ENCODE data around the gene ARHGAP6. TPM values are rescaled to one million over a fixed set of nuclear protein-coding genes. Genes with fewer than 3 reads are reported as not detected.

The ARHGAP6 gene
- polyA plus RNA-seq, 3 donors: 0.31 to 1.1 (median 0.40) TPM

- intact Hi-C loops (cut with micrococcal nuclease): loop anchor here in 1 of 2 donors (10.0 kb wide), 1 partner anchor 945 kb away; no protein-coding TSS in a partner anchor
- H3K4me3 ChIP-seq (replicated peaks in 1 of 3; ENCODE audit: low read depth in 2 of 3, low read length in 3 of 3): no peak overlapping the region
- no peak overlapping the region for H3K27ac ChIP-seq (ENCODE audit: low read depth in 1 of 2, low read length in 2 of 2)
- WGBS (ENCODE audit: insufficient coverage): no CpG with 5 or more reads among the region's 3 CpGs
- Mint-ChIP-seq H3K9me3 (peaks cover 0 to 2% (median 0%) of the 10 kb centered on the region in 7 donors), H3K4me3 (no peak overlapping the region), H3K27me3 (ENCODE audit: low read depth in 3 of 3) (peaks cover 0 to 3% (median 0%) of the 10 kb centered on the region in 3 donors), H3K27ac (peak overlapping the region in 1 of 7 donors; percentile 6), H3K4me1 (peaks cover 25% of the 10 kb centered on the region), H3K36me3 (no peaks in the 10 kb centered on the region)
- no peaks in the 10 kb centered on the region for H3K9me3 ChIP-seq (replicated peaks in 1 of 2; ENCODE audit: control insufficient read depth in 1 of 2, insufficient read depth in 1 of 2, low read length in 2 of 2)
- no peak overlapping the region for H3K4me2 ChIP-seq (replicated peaks; ENCODE audit: extremely low read depth, low read length, poor library complexity, severe bottlenecking)
- H2AFZ ChIP-seq (ENCODE audit: insufficient read depth, low read depth, low read length, poor library complexity, severe bottlenecking): no peak overlapping the region
- no peaks in the 10 kb centered on the region for H3K79me2 ChIP-seq (ENCODE audit: insufficient read depth, low read length)
- no peak overlapping the region for H3K9ac ChIP-seq (ENCODE audit: insufficient read depth, low read length, poor library complexity, severe bottlenecking)
- H4K20me1 ChIP-seq (ENCODE audit: insufficient read depth, low read length): no peaks in the 10 kb centered on the region
- H3K27me3 ChIP-seq (ENCODE audit: control insufficient read depth in 2 of 2, insufficient read depth in 2 of 2, low read length in 2 of 2): no peaks in the 10 kb centered on the region
- no peak for TF ChIP-seq CTCF (IDR thresholded peaks at IDR 0.05)
- DNase-seq: no peak
- H3K4me1 ChIP-seq (ENCODE audit: control insufficient read depth in 1 of 2, insufficient read depth in 2 of 2, low read length in 2 of 2): peaks cover 17 to 21% of the 10 kb centered on the region in 2 donors
- H3K36me3 ChIP-seq (replicated peaks in 1 of 2; ENCODE audit: control insufficient read depth in 1 of 2, insufficient read depth in 2 of 2, low read length in 2 of 2): no peaks in the 10 kb centered on the region
Measured at GRCh38 chrX:11130136-11130535, 535.6 kb downstream of the ARHGAP6 start.

GRCh38 chrX:11129534-11130105, 536.1 kb downstream of the ARHGAP6 start:
- H3K4me1 ChIP-seq (ENCODE audit: control insufficient read depth in 1 of 2, insufficient read depth in 2 of 2, low read length in 2 of 2): peaks cover 17 to 21% of the 10 kb centered on the region in 2 donors
- H3K79me2 ChIP-seq (ENCODE audit: insufficient read depth, low read length): no peaks in the 10 kb centered on the region
- no peak for DNase-seq
- Mint-ChIP-seq H3K4me1 (peaks cover 25% of the 10 kb centered on the region), H3K27me3 (ENCODE audit: low read depth in 3 of 3) (peaks cover 0 to 3% (median 0%) of the 10 kb centered on the region in 3 donors), H3K4me3 (no peak overlapping the region), H3K9me3 (peaks cover 0 to 2% (median 0%) of the 10 kb centered on the region in 7 donors), H3K27ac (no peak overlapping the region), H3K36me3 (no peaks in the 10 kb centered on the region)
- no peak overlapping the region for H3K4me3 ChIP-seq (replicated peaks in 1 of 3; ENCODE audit: low read depth in 2 of 3, low read length in 3 of 3)
- no peak overlapping the region for H3K4me2 ChIP-seq (replicated peaks; ENCODE audit: extremely low read depth, low read length, poor library complexity, severe bottlenecking)
- H3K27ac ChIP-seq (ENCODE audit: low read depth in 1 of 2, low read length in 2 of 2): no peak overlapping the region
- intact Hi-C loops (cut with micrococcal nuclease): loop anchor here in 1 of 2 donors (10.0 kb wide), 1 partner anchor 945 kb away; no protein-coding TSS in a partner anchor
- H3K9me3 ChIP-seq (replicated peaks in 1 of 2; ENCODE audit: control insufficient read depth in 1 of 2, insufficient read depth in 1 of 2, low read length in 2 of 2): no peaks in the 10 kb centered on the region
- no peak for TF ChIP-seq CTCF (IDR thresholded peaks at IDR 0.05)
- H3K27me3 ChIP-seq (ENCODE audit: control insufficient read depth in 2 of 2, insufficient read depth in 2 of 2, low read length in 2 of 2): no peaks in the 10 kb centered on the region
- H3K36me3 ChIP-seq (replicated peaks in 1 of 2; ENCODE audit: control insufficient read depth in 1 of 2, insufficient read depth in 2 of 2, low read length in 2 of 2): no peaks in the 10 kb centered on the region
- no peaks in the 10 kb centered on the region for H4K20me1 ChIP-seq (ENCODE audit: insufficient read depth, low read length)
- 0% methylated on average over 2 of the region's 5 CpGs for WGBS (ENCODE audit: insufficient coverage)
- no peak overlapping the region for H2AFZ ChIP-seq (ENCODE audit: insufficient read depth, low read depth, low read length, poor library complexity, severe bottlenecking)
- no peak overlapping the region for H3K9ac ChIP-seq (ENCODE audit: insufficient read depth, low read length, poor library complexity, severe bottlenecking)
